ENCODE measurements around the gene GUCA2B.

DNA sequence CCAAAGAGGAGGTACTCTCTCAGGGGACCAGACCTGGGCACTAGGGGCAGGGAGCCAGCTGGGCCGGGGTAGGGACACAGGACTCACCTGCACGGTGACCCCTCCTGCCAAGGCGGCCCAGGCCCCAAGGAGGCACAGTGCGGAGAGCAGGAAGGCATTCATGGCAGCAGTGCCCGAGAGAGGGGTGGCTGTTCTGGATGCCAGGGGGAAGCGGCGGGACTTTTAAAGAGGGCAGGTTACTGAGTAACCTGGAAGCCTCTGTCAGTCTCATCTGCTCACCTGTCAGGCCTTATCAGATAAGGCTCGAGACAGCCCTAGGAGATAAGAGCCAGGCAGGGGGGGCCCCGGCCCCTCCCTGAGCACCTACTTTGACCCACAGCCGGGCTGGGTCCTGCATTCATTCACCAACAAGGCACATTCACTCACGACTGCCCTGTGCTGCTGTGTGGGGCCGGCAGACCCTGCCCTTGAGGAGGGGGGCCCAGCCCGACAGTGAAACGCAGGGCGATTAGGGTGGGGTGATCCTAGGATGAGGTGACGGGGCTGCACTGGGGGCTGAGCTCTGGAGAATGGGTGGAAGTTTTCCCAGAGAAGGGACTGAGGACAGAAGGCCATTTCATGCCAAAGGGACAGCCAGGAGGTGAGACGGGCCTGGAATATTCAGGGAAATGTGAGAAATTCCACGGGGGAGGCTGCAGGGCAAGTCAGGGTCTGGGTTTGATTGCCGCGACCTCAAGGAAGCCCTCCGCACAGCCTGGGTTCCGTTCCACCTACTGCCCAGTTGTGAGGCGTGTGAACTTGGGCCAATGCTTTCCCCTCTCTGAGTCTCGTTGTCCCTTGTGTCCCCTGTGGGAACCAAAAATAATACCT is 11.6 kb downstream of the GUCA2B start, which contains the start of gene GUCA2A:
- no peak for TF ChIP-seq CTCF (IDR thresholded peaks at IDR 0.05)
- no peak for TF ChIP-seq POLR2A (IDR thresholded peaks at IDR 0.05)

All from adrenal gland (tissue), 5 donors.